ENCODE results near the gene SPOCK2. TPM values are rescaled to one million over a fixed set of nuclear protein-coding genes. Genes with fewer than 3 reads are reported as not detected.

Gene SPOCK2
- total and polyA plus RNA-seq, 2 of the 13 experiments (the other 11 are each of a cell fraction or from before 2014, with no cell fraction given), result 8.6 to 30.6 TPM

DNA sequence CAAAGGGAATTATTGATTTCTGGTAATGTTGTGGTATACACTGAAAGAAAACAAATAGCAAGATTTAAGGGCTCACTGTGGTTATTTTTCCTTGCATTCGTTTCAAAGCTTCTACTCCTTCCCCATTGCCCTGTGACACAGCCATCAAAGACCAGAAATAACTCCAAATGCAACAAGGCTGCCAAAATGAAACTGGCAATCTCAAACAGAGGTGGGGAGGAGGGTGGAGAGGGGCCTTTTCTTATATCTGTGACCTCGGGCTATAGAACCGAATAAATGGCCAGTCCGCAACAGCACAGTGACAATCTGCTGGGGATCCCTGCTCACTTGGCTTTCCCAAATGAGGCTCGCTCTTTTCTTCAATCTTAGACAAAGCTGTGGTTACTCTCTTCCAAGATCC, 17.4 kb upstream of the SPOCK2 start:
- peaks cover 52% of the 10 kb centered on the region for H3K4me1 ChIP-seq (ENCODE audit: insufficient read depth, low read length)
- H3K27ac ChIP-seq (ENCODE audit: extremely low read length, insufficient read depth, low read length), result no peak overlapping the region
- no peaks in the 10 kb centered on the region for H4K20me1 ChIP-seq (ENCODE audit: insufficient read depth, low read length)
- no peak overlapping the region for H2AFZ ChIP-seq (ENCODE audit: low read length)
- WGBS (ENCODE audit: low lambda C conversion rate), result 93% methylated on average over 5 of the region's 5 CpGs
- H3K4me3 ChIP-seq (replicated peaks in 1 of 3; ENCODE audit: insufficient read depth in 1 of 3, low read depth in 2 of 3, low read length in 3 of 3), result no peak overlapping the region
- H3K79me2 ChIP-seq (ENCODE audit: insufficient read depth, low read length), result no peaks in the 10 kb centered on the region
- H3K36me3 ChIP-seq (replicated peaks in 1 of 2; ENCODE audit: control insufficient read depth in 1 of 2, insufficient read depth in 2 of 2, low read length in 2 of 2), result peaks cover 3 to 22% of the 10 kb centered on the region in 2 experiments; a peak in 4 of 5 replicates
- intact Hi-C loops (cut with micrococcal nuclease; ENCODE audit: unreplicated experiment) (loop anchor here (10.0 kb wide), 1 partner anchor 69 kb away; no protein-coding TSS in a partner anchor), in situ Hi-C loops (cut with HindIII; ENCODE audit: extremely low pct_ligation_motif_present, low pct_unique_long_range_greater_than_20kb) (no loop called here)
- BruUV-seq (replicated peaks), result no TSS peak
- H3K9me3 ChIP-seq (ENCODE audit: low read length), result no peaks in the 10 kb centered on the region
- ChIA-PET POLR2A (no interaction called here), CTCF (ENCODE audit: low intra/inter-chr PET ratio, low total read pairs) (no interaction called here)
- FAIRE-seq (no peak), ATAC-seq (no peak), DNase-seq (ENCODE audit: low spot score) (no peak)
- no peak overlapping the region for H3K9ac ChIP-seq (ENCODE audit: insufficient read depth, low read depth, low read length)
- no peak overlapping the region for H3K4me2 ChIP-seq (ENCODE audit: low read depth, low read length)
- no peaks in the 10 kb centered on the region for H3K27me3 ChIP-seq (ENCODE audit: control insufficient read depth in 1 of 2, insufficient read depth in 2 of 2, low read length in 2 of 2)
- TF ChIP-seq, protein P1, sequence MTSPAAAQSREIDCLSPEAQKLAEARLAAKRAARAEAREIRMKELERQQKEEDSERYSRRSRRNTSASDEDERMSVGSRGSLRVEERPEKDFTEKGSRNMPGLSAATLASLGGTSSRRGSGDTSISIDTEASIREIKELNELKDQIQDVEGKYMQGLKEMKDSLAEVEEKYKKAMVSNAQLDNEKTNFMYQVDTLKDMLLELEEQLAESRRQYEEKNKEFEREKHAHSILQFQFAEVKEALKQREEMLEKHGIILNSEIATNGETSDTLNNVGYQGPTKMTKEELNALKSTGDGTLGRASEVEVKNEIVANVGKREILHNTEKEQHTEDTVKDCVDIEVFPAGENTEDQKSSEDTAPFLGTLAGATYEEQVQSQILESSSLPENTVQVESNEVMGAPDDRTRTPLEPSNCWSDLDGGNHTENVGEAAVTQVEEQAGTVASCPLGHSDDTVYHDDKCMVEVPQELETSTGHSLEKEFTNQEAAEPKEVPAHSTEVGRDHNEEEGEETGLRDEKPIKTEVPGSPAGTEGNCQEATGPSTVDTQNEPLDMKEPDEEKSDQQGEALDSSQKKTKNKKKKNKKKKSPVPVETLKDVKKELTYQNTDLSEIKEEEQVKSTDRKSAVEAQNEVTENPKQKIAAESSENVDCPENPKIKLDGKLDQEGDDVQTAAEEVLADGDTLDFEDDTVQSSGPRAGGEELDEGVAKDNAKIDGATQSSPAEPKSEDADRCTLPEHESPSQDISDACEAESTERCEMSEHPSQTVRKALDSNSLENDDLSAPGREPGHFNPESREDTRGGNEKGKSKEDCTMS (CRISPR knock-in tag; conservative IDR thresholded peaks at IDR 0.05), result no peak
- TF ChIP-seq U2AF1 (optimal IDR thresholded peaks at IDR 0.05; ENCODE audit: low read depth, low read length), result no peak
- TF ChIP-seq ZNF563 (CRISPR knock-in tag; IDR thresholded peaks at IDR 0.05), result no peak
- no peak for TF ChIP-seq MTF2 (CRISPR knock-in tag; IDR thresholded peaks at IDR 0.05; ENCODE audit: borderline replicate concordance)
- no peak for TF ChIP-seq GATA4 (IDR thresholded peaks at IDR 0.05; ENCODE audit: borderline replicate concordance, low read depth)
- TF ChIP-seq, protein P2, sequence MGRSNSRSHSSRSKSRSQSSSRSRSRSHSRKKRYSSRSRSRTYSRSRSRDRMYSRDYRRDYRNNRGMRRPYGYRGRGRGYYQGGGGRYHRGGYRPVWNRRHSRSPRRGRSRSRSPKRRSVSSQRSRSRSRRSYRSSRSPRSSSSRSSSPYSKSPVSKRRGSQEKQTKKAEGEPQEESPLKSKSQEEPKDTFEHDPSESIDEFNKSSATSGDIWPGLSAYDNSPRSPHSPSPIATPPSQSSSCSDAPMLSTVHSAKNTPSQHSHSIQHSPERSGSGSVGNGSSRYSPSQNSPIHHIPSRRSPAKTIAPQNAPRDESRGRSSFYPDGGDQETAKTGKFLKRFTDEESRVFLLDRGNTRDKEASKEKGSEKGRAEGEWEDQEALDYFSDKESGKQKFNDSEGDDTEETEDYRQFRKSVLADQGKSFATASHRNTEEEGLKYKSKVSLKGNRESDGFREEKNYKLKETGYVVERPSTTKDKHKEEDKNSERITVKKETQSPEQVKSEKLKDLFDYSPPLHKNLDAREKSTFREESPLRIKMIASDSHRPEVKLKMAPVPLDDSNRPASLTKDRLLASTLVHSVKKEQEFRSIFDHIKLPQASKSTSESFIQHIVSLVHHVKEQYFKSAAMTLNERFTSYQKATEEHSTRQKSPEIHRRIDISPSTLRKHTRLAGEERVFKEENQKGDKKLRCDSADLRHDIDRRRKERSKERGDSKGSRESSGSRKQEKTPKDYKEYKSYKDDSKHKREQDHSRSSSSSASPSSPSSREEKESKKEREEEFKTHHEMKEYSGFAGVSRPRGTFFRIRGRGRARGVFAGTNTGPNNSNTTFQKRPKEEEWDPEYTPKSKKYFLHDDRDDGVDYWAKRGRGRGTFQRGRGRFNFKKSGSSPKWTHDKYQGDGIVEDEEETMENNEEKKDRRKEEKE (IDR thresholded peaks at IDR 0.05), result no peak
- no peak for TF ChIP-seq U2AF2 (IDR thresholded peaks at IDR 0.05; ENCODE audit: low read depth, low read length)
- TF ChIP-seq ZNF543 (CRISPR knock-in tag; IDR thresholded peaks at IDR 0.05), result no peak
- TF ChIP-seq NFE2 (CRISPR knock-in tag; IDR thresholded peaks at IDR 0.05), result no peak
- TF ChIP-seq HOXA9 (CRISPR knock-in tag; IDR thresholded peaks at IDR 0.05; ENCODE audit: borderline replicate concordance), result no peak
- no peak for TF ChIP-seq ZSCAN21 (CRISPR knock-in tag; IDR thresholded peaks at IDR 0.05; ENCODE audit: borderline replicate concordance)
- no peak for TF ChIP-seq SOX13 (IDR thresholded peaks at IDR 0.05)
- TF ChIP-seq SOX13 (CRISPR knock-in tag; conservative IDR thresholded peaks at IDR 0.05 in 1 of 2, IDR thresholded peaks at IDR 0.05 in 1 of 2), result no peak

Data from HepG2 (cell line).